Measurements from ENCODE around the gene TNNT3. TPM values are rescaled to one million over a fixed set of nuclear protein-coding genes. Genes with fewer than 3 reads are reported as not detected.
A peak's percentile ranks its signal among the peaks of the same experiment; 100 is the strongest.
"Not testable (repeated sequence)": the region's sequence is repeated elsewhere in the genome, so short reads cannot be mapped to it uniquely, and the experiment has no call there.

The TNNT3 gene
- total RNA-seq, 1 donor from 2014 or later: 10.1 TPM

DNA sequence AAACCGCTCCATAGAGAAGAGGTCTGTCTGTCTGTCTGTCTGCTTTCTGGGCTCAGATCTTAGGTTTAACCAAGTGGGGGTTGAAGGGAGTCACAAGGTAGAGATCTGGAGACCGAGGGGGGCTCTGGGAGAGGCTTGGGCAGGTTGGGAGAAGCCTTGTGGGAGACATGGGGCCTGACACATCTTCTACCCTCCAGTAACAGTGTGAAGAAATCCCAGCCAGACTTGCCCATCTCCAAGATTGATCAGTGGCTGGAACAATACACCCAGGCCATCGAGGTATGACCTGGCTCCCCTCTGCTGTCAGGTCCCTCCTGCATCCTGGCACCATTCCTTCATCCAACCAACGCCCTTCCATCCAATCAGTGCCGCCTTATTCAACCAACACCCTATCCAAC, 35.2 kb upstream of the TNNT3 start:
- Histone ChIP-seq H3K4me1 (peaks cover 4 to 23% of the 10 kb centered on the region in 2 donors), H3K27ac (no peak overlapping the region), H3K9me3 (no peaks in the 10 kb centered on the region), H3K4me3 (no peak overlapping the region), H3K27me3 (no peaks in the 10 kb centered on the region), H3K36me3 (peaks cover 20 to 43% of the 10 kb centered on the region in 2 donors)
- TF ChIP-seq, protein P1, sequence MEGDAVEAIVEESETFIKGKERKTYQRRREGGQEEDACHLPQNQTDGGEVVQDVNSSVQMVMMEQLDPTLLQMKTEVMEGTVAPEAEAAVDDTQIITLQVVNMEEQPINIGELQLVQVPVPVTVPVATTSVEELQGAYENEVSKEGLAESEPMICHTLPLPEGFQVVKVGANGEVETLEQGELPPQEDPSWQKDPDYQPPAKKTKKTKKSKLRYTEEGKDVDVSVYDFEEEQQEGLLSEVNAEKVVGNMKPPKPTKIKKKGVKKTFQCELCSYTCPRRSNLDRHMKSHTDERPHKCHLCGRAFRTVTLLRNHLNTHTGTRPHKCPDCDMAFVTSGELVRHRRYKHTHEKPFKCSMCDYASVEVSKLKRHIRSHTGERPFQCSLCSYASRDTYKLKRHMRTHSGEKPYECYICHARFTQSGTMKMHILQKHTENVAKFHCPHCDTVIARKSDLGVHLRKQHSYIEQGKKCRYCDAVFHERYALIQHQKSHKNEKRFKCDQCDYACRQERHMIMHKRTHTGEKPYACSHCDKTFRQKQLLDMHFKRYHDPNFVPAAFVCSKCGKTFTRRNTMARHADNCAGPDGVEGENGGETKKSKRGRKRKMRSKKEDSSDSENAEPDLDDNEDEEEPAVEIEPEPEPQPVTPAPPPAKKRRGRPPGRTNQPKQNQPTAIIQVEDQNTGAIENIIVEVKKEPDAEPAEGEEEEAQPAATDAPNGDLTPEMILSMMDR (IDR thresholded peaks at IDR 0.05): no peak
- DNase-seq (ENCODE audit: low spot score in 2 of 2): no peak
- intact Hi-C loops (cut with DNase I): loop anchor here (5.0 kb wide), 3 partner anchors 33 to 268 kb away; partner anchors contain the start of genes SYT8 and TNNT3

DNA sequence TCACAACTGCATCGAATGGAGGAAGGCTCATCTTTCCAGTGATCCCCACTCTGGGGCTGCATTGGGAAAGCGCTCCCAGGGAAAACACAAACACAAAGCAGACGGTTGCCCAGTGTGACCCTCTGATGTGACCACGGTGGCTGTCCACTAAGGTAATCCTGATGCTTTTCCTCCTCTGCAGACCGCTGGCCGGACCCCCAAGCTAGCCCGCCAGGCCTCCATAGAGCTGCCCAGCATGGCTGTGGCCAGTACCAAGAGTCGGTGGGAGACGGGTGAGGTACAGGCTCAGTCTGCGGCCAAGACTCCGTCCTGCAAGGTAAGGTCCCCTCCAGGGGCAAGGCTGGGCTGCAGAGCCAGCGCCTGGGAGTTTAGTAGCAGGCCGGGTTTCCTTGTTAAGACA, 33.0 kb upstream of the TNNT3 start:
- H3K4me1 ChIP-seq; H3K27ac ChIP-seq; DNase-seq (ENCODE audit: low spot score in 2 of 2); intact Hi-C loops (cut with DNase I); H3K4me3 ChIP-seq; H3K9me3 ChIP-seq; H3K27me3 ChIP-seq: not testable (repeated sequence)
- peaks cover 20 to 43% of the 10 kb centered on the region in 2 donors for H3K36me3 ChIP-seq

DNA sequence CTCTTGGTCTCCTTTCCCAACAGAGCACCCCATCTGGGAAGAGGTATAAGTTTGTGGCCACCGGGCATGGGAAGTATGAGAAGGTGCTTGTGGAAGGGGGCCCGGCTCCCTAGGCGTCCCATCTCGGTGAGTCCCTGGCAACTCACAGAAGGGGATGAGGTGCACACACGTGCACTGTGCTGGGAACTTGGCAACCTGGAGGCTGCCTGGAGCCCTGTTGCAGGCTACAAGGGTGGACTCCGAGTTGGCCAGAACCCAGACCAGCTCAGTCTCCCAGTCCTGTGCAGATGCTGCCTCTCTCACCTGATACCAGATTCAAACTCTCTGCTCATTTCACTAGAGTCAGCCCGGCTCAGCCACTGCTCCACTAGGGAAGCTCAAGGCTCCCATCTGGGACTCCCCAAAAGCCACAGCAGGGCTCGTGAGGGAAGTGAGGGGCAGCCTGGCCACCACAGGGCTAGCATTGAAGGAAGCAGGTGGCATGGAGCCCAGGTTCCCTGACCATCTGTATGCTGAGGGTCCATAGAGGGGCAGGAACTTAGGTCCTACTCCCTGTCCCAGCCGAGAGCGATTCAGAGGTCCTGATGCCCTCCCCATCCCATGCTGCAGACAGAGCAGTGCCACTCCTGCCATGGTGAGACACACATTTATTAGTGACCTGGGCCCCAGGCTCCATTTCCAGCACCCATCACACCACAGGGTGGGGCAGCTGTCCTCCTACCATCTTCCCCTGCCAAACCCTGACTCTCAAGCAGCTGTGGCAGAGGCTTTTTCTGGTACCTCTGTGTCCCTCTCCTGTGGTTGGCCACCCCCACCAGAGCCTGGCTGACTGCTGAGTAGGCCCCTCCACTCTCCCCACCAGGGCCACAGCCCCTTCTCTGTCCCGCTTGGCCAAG, 31.8 kb upstream of the TNNT3 start:
- intact Hi-C loops (cut with DNase I): no loop called here
- Histone ChIP-seq H3K4me3 (no peak overlapping the region), H3K4me1 (no peaks in the 10 kb centered on the region), H3K27ac (no peak overlapping the region), H3K27me3 (no peaks in the 10 kb centered on the region), H3K36me3 (peaks cover 20 to 41% of the 10 kb centered on the region in 2 donors), H3K9me3 (no peaks in the 10 kb centered on the region)
- no peak for DNase-seq (ENCODE audit: low spot score in 2 of 2)
- TF ChIP-seq, protein P1 (IDR thresholded peaks at IDR 0.05): no peak

DNA sequence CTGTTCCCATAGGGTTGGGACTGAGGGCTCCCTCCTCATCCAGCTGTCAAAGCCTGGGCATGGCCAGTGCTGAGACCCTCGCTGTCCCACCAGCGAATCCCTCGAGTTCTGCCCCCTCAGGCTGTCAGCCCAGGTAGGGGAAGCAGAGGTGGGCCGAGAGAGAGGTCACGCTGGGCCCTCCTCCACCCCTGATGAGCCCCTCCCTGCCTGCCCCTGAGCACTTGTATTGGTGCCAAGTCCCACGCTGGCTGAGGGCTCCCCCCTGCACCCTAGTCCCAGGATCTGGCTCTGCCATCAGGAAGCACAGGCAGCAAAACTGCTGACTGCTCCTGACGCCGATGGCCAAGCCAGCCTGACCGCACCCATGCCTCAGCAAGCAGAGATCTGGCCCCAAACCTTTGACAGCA, 31.2 kb upstream of the TNNT3 start:
- H3K9me3 ChIP-seq: no peaks in the 10 kb centered on the region
- H3K27me3 ChIP-seq: no peaks in the 10 kb centered on the region
- DNase-seq (ENCODE audit: low spot score in 2 of 2): no peak
- H3K4me3 ChIP-seq: no peak overlapping the region
- H3K4me1 ChIP-seq: no peaks in the 10 kb centered on the region
- TF ChIP-seq, protein P1 (IDR thresholded peaks at IDR 0.05): no peak
- peaks cover 20 to 35% of the 10 kb centered on the region in 2 donors for H3K36me3 ChIP-seq
- no peak overlapping the region for H3K27ac ChIP-seq
- intact Hi-C loops (cut with DNase I): no loop called here

DNA sequence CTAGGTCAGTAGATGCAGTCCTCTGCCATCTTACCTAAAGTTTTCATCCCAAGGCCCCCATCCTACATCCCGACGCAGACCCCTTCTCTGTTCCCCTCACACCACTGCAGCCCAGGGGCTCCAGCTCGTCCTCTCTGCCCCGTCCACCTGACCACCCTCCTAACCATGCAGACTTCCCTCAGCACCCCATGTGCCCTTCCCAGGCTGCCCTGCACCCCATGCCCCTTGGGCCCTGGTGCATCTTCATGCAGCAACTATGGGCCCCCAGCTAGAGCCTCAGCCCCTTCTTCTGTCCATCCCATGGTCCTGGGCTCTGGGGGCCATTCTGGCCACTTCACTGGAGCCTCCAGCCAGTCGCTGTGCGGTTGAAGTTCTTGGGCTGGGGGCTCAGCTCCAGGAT, 30.7 kb upstream of the TNNT3 start:
- TF ChIP-seq, protein P1 (IDR thresholded peaks at IDR 0.05): no peak
- Histone ChIP-seq H3K27me3 (no peaks in the 10 kb centered on the region), H3K4me1 (no peaks in the 10 kb centered on the region), H3K4me3 (no peak overlapping the region), H3K9me3 (no peaks in the 10 kb centered on the region), H3K36me3 (peaks cover 20 to 30% of the 10 kb centered on the region in 2 donors), H3K27ac (no peak overlapping the region)
- intact Hi-C loops (cut with DNase I): no loop called here
- no peak for DNase-seq (ENCODE audit: low spot score in 2 of 2)

DNA sequence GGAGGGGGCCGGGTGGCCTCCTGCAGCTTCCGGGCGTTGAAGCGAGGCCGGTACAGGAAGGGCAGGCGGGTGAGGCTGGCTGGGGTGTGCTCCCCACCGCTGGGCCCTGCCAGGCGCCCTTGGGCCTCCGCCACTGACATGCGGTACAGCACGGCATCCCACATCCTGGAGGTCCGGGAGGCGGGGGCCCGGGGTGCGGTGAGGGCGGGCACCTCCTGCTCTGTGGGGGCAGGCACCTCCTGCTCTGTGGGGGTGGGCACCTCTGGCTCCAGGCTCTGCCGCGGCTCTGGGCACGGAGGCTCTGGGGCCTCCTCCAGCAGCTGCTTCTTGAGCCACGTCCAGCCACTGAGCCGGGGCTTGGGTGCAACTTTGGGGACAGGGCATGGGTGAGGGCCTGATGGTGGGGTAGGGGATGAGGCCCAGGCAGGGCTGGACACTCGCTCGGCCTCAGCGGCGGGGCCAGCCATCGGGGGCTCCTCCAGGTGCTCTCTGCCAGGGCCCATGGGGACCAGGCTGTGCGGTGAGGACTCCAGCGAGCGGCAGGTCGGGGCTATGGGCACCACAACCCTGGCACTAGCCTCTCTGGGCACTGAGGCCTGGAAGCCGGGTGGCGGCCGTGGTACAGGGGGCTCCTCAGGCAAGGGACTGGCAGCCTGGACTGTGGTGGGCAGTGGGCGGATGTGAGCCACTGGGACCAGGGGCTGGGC, 30.1 kb upstream of the TNNT3 start:
- Histone ChIP-seq H3K4me3 (no peak overlapping the region), H3K36me3 (peaks cover 16 to 26% of the 10 kb centered on the region in 2 donors), H3K9me3 (no peaks in the 10 kb centered on the region), H3K27ac (peak overlapping the region in 1 of 2 donors; percentile 12), H3K27me3 (no peaks in the 10 kb centered on the region), H3K4me1 (no peaks in the 10 kb centered on the region)
- no peak for DNase-seq (ENCODE audit: low spot score in 2 of 2)
- intact Hi-C loops (cut with DNase I): no loop called here
- TF ChIP-seq, protein P1 (IDR thresholded peaks at IDR 0.05): no peak
